Mesendoderm (in vitro differentiated cells): ENCODE data around the gene SDF4.

Experiments used
- DNase-seq: peaks from one replicate; pipeline ENCODE4 v3.0.0; 2013
- H2AK5ac ChIP-seq: 2 replicates; pipeline ENCODE4 v1.6.1; 2013; ENCODE audit warnings: low read length, inconsistent platforms
- H2BK120ac ChIP-seq: 2 replicates; pipeline ENCODE4 v1.6.1; 2013; ENCODE audit warnings: low read depth, mild to moderate bottlenecking, low read length, moderate library complexity, mixed read lengths
- H2BK15ac ChIP-seq: replicated peaks from 2 replicates; pipeline ENCODE4 v1.6.1; 2013; ENCODE audit warnings: low read depth, mild to moderate bottlenecking, moderate library complexity
- H2BK5ac ChIP-seq: 2 replicates; pipeline ENCODE4 v1.6.1; 2013; ENCODE audit warnings: low read length, inconsistent platforms
- H3K18ac ChIP-seq: 2 replicates; pipeline ENCODE4 v1.6.1; 2013; ENCODE audit warnings: mild to moderate bottlenecking, low read length, mixed read lengths
- H3K23ac ChIP-seq: one replicate; pipeline ENCODE4 v1.6.1; 2013; ENCODE audit warnings: low read length
- H3K27ac ChIP-seq: 2 replicates; pipeline ENCODE4 v1.5.1; 2013; ENCODE audit warnings: low read depth, mild to moderate bottlenecking, inconsistent platforms, low read length, moderate library complexity
- H3K27me3 ChIP-seq: 2 replicates; pipeline ENCODE4 v1.6.1; 2013; ENCODE audit warnings: low read length, control low read depth, mild to moderate bottlenecking, inconsistent platforms; ENCODE audit not compliant: insufficient read depth, poor library complexity
- H3K36me3 ChIP-seq: 2 replicates; pipeline ENCODE4 v1.6.1; 2013; ENCODE audit warnings: low read length, inconsistent platforms; ENCODE audit not compliant: control insufficient read depth, insufficient read depth
- H3K4ac ChIP-seq: one replicate; pipeline ENCODE4 v1.6.1; 2013; ENCODE audit warnings: low read depth, mild to moderate bottlenecking, low read length, moderate library complexity
- H3K4me1 ChIP-seq: 2 replicates; pipeline ENCODE4 v1.6.1; 2013; ENCODE audit warnings: low read depth, low read length, inconsistent platforms; ENCODE audit not compliant: control insufficient read depth
- H3K4me2 ChIP-seq: 2 replicates; pipeline ENCODE4 v1.6.1; 2013; ENCODE audit warnings: low read length
- H3K4me3 ChIP-seq: 2 replicates; pipeline ENCODE4 v1.5.1; 2013; ENCODE audit warnings: mild to moderate bottlenecking, low read length
- H3K56ac ChIP-seq: one replicate; pipeline ENCODE4 v1.6.1; 2013; ENCODE audit warnings: low read length
- H3K79me1 ChIP-seq: 2 replicates; pipeline ENCODE4 v1.6.1; 2013; ENCODE audit warnings: low read length, inconsistent platforms
- H3K79me2 ChIP-seq: 2 replicates; pipeline ENCODE4 v1.6.1; 2013; ENCODE audit warnings: mild to moderate bottlenecking, low read length; ENCODE audit not compliant: control insufficient read depth, insufficient read depth
- H3K9ac ChIP-seq: 2 replicates; pipeline ENCODE4 v1.6.1; 2013; ENCODE audit warnings: low read length, inconsistent platforms
- H4K5ac ChIP-seq: one replicate; pipeline ENCODE4 v1.6.1; 2013; ENCODE audit warnings: low read length
- H4K8ac ChIP-seq: one replicate; pipeline ENCODE4 v1.6.1; 2013; ENCODE audit warnings: low read depth, mild to moderate bottlenecking, control low read depth, low read length, moderate library complexity
- WGBS: extraction: QIAGEN DNeasy Blood & Tissue Kit; methylation state at CpG from one replicate; pipeline ENCODE4 v1.1.7; 2013; ENCODE audit warnings: low lambda C conversion rate, missing lambda C conversion rate; ENCODE audit not compliant: insufficient coverage; ENCODE audit errors: extremely low coverage; 5-methylcytosine and 5-hydroxymethylcytosine counted together

The SDF4 gene

GRCh38 chr1:1230656-1231399, 973 bp downstream of the SDF4 start:
- peaks cover 40% of the 10 kb centered on the region for H3K79me2 ChIP-seq
- no peaks in the 10 kb centered on the region for H3K36me3 ChIP-seq
- peak overlapping the region; percentile 69 for H2BK5ac ChIP-seq
- H3K4me2 ChIP-seq: peak overlapping the region; percentile 100
- peak overlapping the region; percentile 43 for H2AK5ac ChIP-seq
- peak overlapping the region; percentile 94 for H3K9ac ChIP-seq
- H4K5ac ChIP-seq: no peak overlapping the region
- H3K4me1 ChIP-seq: peaks cover 7% of the 10 kb centered on the region
- no peak overlapping the region for H2BK120ac ChIP-seq
- H3K79me1 ChIP-seq: peaks cover 35% of the 10 kb centered on the region
- peak; percentile 62 for DNase-seq
- H3K18ac ChIP-seq: no peak overlapping the region
- no peak overlapping the region for H4K8ac ChIP-seq
- H3K4me3 ChIP-seq: peak overlapping the region; percentile 94
- no peak overlapping the region for H2BK15ac ChIP-seq
- peak overlapping the region; percentile 97 for H3K56ac ChIP-seq
- no peaks in the 10 kb centered on the region for H3K27me3 ChIP-seq
- no CpG with 5 or more reads among the region's 24 CpGs for WGBS
- no peak overlapping the region for H3K23ac ChIP-seq
- no peak overlapping the region for H3K4ac ChIP-seq
- H3K27ac ChIP-seq: peak overlapping the region; percentile 45

DNA sequence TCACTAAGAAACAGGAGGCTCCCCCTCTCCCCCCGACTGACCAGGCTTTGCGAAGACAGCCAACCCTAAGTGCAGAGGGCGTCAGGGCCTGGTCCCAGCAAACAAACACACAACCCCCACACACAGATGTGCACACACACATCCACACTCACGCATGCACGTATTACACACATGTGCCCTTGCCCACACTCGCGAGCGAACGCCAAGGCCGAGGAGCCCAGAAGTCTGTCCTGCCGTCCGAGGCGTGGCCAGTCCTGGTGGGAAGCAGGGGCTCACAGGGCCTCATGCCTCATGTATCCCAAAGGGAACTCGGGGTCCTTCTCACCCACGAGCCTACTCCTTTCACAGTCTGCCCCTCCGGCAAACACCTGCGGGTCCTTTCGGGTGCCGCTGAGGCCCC, 2.0 kb downstream of the SDF4 start:
- no peaks in the 10 kb centered on the region for H3K36me3 ChIP-seq

DNA sequence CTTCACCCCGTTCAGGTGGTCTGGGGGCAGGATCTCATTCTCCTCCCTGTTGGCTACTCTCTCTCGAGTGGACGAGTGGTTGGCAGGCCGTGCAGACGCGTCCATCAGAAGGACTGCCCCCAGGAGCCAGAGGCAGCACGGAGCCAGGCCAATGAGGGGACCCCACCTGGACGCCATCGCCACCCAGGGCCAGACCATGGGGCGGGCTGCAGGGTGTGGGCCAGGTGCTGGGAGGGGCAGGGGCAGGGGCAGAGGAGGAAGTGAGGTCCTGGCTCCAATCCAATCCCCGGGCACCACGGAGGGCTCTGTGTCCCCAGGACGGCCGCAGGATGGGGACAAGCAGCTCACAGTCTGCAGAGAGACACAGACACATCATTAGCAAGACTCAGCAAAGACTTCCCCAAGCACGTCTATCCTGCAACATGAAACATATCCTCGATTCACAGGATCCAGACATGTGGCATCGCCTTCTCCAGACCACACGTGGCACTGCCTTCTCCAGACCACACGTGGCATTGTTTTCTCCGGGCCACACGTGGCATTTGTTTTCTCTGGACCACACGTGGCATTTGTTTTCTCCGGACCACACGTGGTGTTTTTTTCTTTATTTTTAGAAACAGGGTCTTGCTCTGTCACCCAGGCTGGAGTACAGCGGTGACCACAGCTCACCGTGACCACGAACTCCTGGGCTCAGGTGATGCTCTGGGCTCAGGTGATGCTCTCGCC, 3.0 kb downstream of the SDF4 start:
- no peak overlapping the region for H3K23ac ChIP-seq
- no peak overlapping the region for H2AK5ac ChIP-seq
- no peak overlapping the region for H3K4me3 ChIP-seq
- H3K9ac ChIP-seq: no peak overlapping the region
- no peak overlapping the region for H2BK15ac ChIP-seq
- no peaks in the 10 kb centered on the region for H3K27me3 ChIP-seq
- H3K4ac ChIP-seq: no peak overlapping the region
- peaks cover 34% of the 10 kb centered on the region for H3K79me1 ChIP-seq
- H3K4me2 ChIP-seq: no peak overlapping the region
- peaks cover 36% of the 10 kb centered on the region for H3K79me2 ChIP-seq
- DNase-seq: no peak
- H4K5ac ChIP-seq: no peak overlapping the region
- WGBS: no CpG with 5 or more reads among the region's 28 CpGs
- H2BK5ac ChIP-seq: no peak overlapping the region
- H3K27ac ChIP-seq: no peak overlapping the region
- no peak overlapping the region for H3K56ac ChIP-seq
- H3K18ac ChIP-seq: no peak overlapping the region
- no peak overlapping the region for H2BK120ac ChIP-seq
- H3K4me1 ChIP-seq: peaks cover 7% of the 10 kb centered on the region
- no peak overlapping the region for H4K8ac ChIP-seq
- H3K36me3 ChIP-seq: no peaks in the 10 kb centered on the region

More for the DNA sequence above, 2.0 kb downstream of the SDF4 start:
- no CpG with 5 or more reads among the region's 19 CpGs for WGBS
- Histone ChIP-seq H2BK15ac (no peak overlapping the region), H3K4me3 (no peak overlapping the region), H3K56ac (no peak overlapping the region), H3K23ac (no peak overlapping the region), H4K8ac (no peak overlapping the region), H2BK120ac (no peak overlapping the region), H3K27ac (no peak overlapping the region), H2BK5ac (no peak overlapping the region), H3K27me3 (no peaks in the 10 kb centered on the region), H3K4ac (no peak overlapping the region), H3K79me2 (peaks cover 40% of the 10 kb centered on the region), H4K5ac (no peak overlapping the region), H2AK5ac (no peak overlapping the region), H3K9ac (no peak overlapping the region), H3K18ac (no peak overlapping the region), H3K4me1 (peaks cover 7% of the 10 kb centered on the region), H3K79me1 (peaks cover 39% of the 10 kb centered on the region), H3K4me2 (no peak overlapping the region)
- DNase-seq: no peak

- H3K79me2 ChIP-seq: peaks cover 31% of the 10 kb centered on the region
- H3K4me1 ChIP-seq: peaks cover 7% of the 10 kb centered on the region
- H2BK15ac ChIP-seq: no peak overlapping the region
- no peak overlapping the region for H3K56ac ChIP-seq
- no peak for DNase-seq
- H2BK120ac ChIP-seq: no peak overlapping the region
- no peak overlapping the region for H3K9ac ChIP-seq
- no peak overlapping the region for H3K4me3 ChIP-seq
- H3K4ac ChIP-seq: no peak overlapping the region
- H3K27ac ChIP-seq: no peak overlapping the region
- peaks cover 31% of the 10 kb centered on the region for H3K79me1 ChIP-seq
- H2BK5ac ChIP-seq: no peak overlapping the region
- no peak overlapping the region for H3K23ac ChIP-seq
- WGBS: no CpG with 5 or more reads among the region's 30 CpGs
- H4K8ac ChIP-seq: no peak overlapping the region
- H3K27me3 ChIP-seq: no peaks in the 10 kb centered on the region
- no peak overlapping the region for H4K5ac ChIP-seq
- no peak overlapping the region for H3K18ac ChIP-seq
- no peak overlapping the region for H3K4me2 ChIP-seq
- H3K36me3 ChIP-seq: no peaks in the 10 kb centered on the region
- H2AK5ac ChIP-seq: no peak overlapping the region
These were observed 3.6 kb downstream of the SDF4 start for GRCh38 chr1:1228187-1228586.

DNA sequence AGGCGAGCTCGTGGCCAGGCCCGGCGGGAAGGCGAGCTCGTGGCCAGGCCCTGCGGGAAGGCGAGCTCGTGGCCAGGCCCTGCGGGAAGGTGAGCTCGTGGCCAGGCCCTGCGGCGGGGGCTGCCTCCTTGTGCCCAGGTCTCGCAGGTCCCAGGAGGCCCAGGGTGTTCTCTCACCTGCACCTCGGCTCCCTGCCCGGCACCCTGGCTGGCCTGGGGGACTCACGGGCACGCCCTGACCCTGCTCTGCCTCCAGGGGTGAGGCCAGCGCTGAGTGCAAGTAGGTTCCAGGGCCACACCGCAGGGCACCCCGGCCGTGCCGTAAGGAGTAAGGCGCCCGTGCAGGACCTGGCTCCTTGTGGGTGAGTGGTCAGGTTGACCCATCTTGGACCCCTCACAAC, 4.4 kb downstream of the SDF4 start:
- Histone ChIP-seq H3K4me1 (peaks cover 3% of the 10 kb centered on the region), H3K4me3 (no peak overlapping the region), H3K23ac (no peak overlapping the region), H2BK5ac (no peak overlapping the region), H3K79me1 (peaks cover 27% of the 10 kb centered on the region), H4K8ac (no peak overlapping the region), H2AK5ac (no peak overlapping the region), H3K4ac (no peak overlapping the region), H2BK120ac (no peak overlapping the region), H3K27ac (no peak overlapping the region), H3K27me3 (no peaks in the 10 kb centered on the region), H3K36me3 (peaks cover 4% of the 10 kb centered on the region), H2BK15ac (no peak overlapping the region), H4K5ac (no peak overlapping the region), H3K79me2 (peaks cover 26% of the 10 kb centered on the region), H3K56ac (no peak overlapping the region), H3K18ac (no peak overlapping the region), H3K4me2 (no peak overlapping the region), H3K9ac (no peak overlapping the region)
- DNase-seq: no peak
- no CpG with 5 or more reads among the region's 25 CpGs for WGBS
